ENCODE measurements around the gene FBXO21.
A peak's percentile ranks its signal among the peaks of the same experiment; 100 is the strongest.

Gene FBXO21

GRCh38 chr12:117165342-117165741 lies 24.9 kb downstream of the FBXO21 start:
- no peak for DNase-seq (ENCODE audit: low spot score)

- no peak for DNase-seq (ENCODE audit: low spot score)
Observed at GRCh38 chr12:117162633-117163032, 27.6 kb downstream of the FBXO21 start.

- DNase-seq (ENCODE audit: low spot score): no peak
Observed at GRCh38 chr12:117162167-117162539, 28.1 kb downstream of the FBXO21 start.

GRCh38 chr12:117161460-117162166 lies 28.7 kb downstream of the FBXO21 start:
- no peak for DNase-seq (ENCODE audit: low spot score)

- DNase-seq (ENCODE audit: low spot score): no peak
Observed at GRCh38 chr12:117159674-117160073, 30.6 kb downstream of the FBXO21 start.

- DNase-seq (ENCODE audit: low spot score): no peak
Observed at GRCh38 chr12:117158911-117159553, 31.2 kb downstream of the FBXO21 start.

- DNase-seq (ENCODE audit: low spot score): no peak
Observed at GRCh38 chr12:117158096-117158495, 32.2 kb downstream of the FBXO21 start.

GRCh38 chr12:117155278-117156060 lies 34.8 kb downstream of the FBXO21 start:
- DNase-seq (ENCODE audit: low spot score): peak; percentile 41

GRCh38 chr12:117152793-117153775 lies 37.2 kb downstream of the FBXO21 start:
- no peak for DNase-seq (ENCODE audit: low spot score)

- DNase-seq (ENCODE audit: low spot score): no peak
Observed at GRCh38 chr12:117151403-117152031, 38.8 kb downstream of the FBXO21 start.

- DNase-seq (ENCODE audit: low spot score): no peak
Observed at GRCh38 chr12:117149431-117149830, 40.8 kb downstream of the FBXO21 start.

GRCh38 chr12:117148642-117149041 lies 41.6 kb downstream of the FBXO21 start:
- no peak for DNase-seq (ENCODE audit: low spot score)

- DNase-seq (ENCODE audit: low spot score): no peak
Observed at GRCh38 chr12:117147639-117148038, 42.6 kb downstream of the FBXO21 start.

GRCh38 chr12:117145597-117146154 lies 44.6 kb downstream of the FBXO21 start:
- no peak for DNase-seq (ENCODE audit: low spot score)

GRCh38 chr12:117144599-117144998 lies 45.7 kb downstream of the FBXO21 start:
- DNase-seq (ENCODE audit: low spot score): no peak

GRCh38 chr12:117143008-117143532 lies 47.2 kb downstream of the FBXO21 start:
- no peak for DNase-seq (ENCODE audit: low spot score)

GRCh38 chr12:117142094-117142493 lies 48.2 kb downstream of the FBXO21 start:
- no peak for DNase-seq (ENCODE audit: low spot score)

GRCh38 chr12:117141097-117141898 lies 49.0 kb downstream of the FBXO21 start:
- DNase-seq (ENCODE audit: low spot score): no peak

- no peak for DNase-seq (ENCODE audit: low spot score)
Observed at GRCh38 chr12:117140397-117141096, 49.7 kb downstream of the FBXO21 start.
